Central memory CD8-positive, alpha-beta T cell (primary cell): ENCODE results near the gene MRPL55.
A peak's percentile ranks its signal among the peaks of the same experiment; 100 is the strongest.

Experiments used
- ATAC-seq: fragments of 150-1000 bp; cut with Tn5 transposase; replicated peaks from 2 replicates; pipeline ENCODE4 v1.10.0; 2022; ENCODE audit warnings: mild to moderate bottlenecking, moderate FRiP score, moderate number of reproducible peaks; ENCODE audit not compliant: poor library complexity, severe bottlenecking; ENCODE audit errors: extremely low read depth
- DNase-seq, 2 donors: peaks; one replicate each; pipeline ENCODE4 v3.0.0; 2021; ENCODE audit warnings: low spot score in 2 of 2
- H3K27ac Mint-ChIP-seq: one replicate; pipeline ENCODE4 v1.8.0; 2022; ENCODE audit warnings: low read depth, mild to moderate bottlenecking, moderate library complexity, mixed read lengths
- H3K27me3 Mint-ChIP-seq: one replicate; pipeline ENCODE4 v1.8.0; 2022; ENCODE audit warnings: mixed read lengths
- H3K36me3 Mint-ChIP-seq: one replicate; pipeline ENCODE4 v1.8.0; 2022; ENCODE audit warnings: mild to moderate bottlenecking, moderate library complexity, mixed read lengths; ENCODE audit not compliant: insufficient read depth
- H3K4me1 Mint-ChIP-seq: one replicate; pipeline ENCODE4 v1.8.0; 2022; ENCODE audit warnings: mixed read lengths
- H3K4me3 Mint-ChIP-seq: one replicate; pipeline ENCODE4 v1.8.0; 2022; ENCODE audit warnings: mild to moderate bottlenecking, moderate library complexity, mixed read lengths
- H3K9me3 Mint-ChIP-seq: one replicate; pipeline ENCODE4 v1.8.0; 2022; ENCODE audit warnings: mixed read lengths

MRPL55 gene

DNA sequence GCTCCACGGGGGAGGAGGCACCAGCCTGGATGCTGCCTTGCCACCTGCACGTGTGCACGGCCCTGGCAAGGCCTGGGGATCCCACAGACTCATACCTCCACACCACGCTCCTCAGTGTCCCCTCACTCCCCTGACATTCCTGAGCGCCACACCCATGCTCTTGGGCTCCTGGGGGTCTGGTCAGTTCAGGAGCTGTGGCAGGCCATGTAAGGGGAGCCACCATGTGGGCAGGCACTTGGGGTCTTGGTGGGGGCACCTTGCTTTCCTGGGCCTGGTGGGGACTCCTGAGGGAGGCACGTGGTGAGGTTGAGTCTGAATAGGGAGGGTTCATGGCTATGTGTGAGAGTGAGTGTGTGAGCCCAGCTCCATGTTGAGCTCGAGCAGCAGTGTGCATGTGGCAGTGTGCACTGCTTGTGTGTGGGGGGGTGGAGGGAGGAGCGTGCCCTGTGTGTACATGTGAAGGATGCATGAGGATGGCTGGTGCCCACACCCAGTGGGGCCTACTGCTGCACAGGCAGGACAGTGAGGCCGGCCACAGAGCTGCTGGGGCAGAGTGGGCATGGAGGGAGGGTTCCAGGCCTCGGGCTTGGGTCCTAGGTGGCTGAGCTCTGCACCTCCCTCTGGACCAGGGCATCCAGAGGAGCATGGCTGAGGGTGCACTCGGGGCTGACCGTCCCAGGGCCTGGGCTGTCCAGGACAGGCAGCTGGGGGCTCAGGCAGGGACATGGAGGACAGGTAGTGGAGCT lies 42.3 kb upstream of the MRPL55 start:
- Mint-ChIP-seq H3K4me1 (peaks cover 6% of the 10 kb centered on the region), H3K36me3 (peaks cover 29% of the 10 kb centered on the region), H3K27ac (peak overlapping the region; percentile 85), H3K9me3 (no peaks in the 10 kb centered on the region), H3K27me3 (no peaks in the 10 kb centered on the region), H3K4me3 (no peak overlapping the region)
- no peak for DNase-seq
- no peak for ATAC-seq

GRCh38 chr1:228150461-228151179 lies 41.5 kb upstream of the MRPL55 start:
- Mint-ChIP-seq H3K9me3 (no peaks in the 10 kb centered on the region), H3K4me3 (no peak overlapping the region)

GRCh38 chr1:228150120-228150460 lies 41.0 kb upstream of the MRPL55 start:
- H3K27me3 Mint-ChIP-seq: no peaks in the 10 kb centered on the region
- H3K4me3 Mint-ChIP-seq: no peak overlapping the region
- peaks cover 6% of the 10 kb centered on the region for H3K4me1 Mint-ChIP-seq
- H3K27ac Mint-ChIP-seq: peak overlapping the region; percentile 22
- no peak for ATAC-seq
- H3K36me3 Mint-ChIP-seq: peaks cover 29% of the 10 kb centered on the region
- no peak for DNase-seq
- no peaks in the 10 kb centered on the region for H3K9me3 Mint-ChIP-seq

More at GRCh38 chr1:228150461-228151179, 41.5 kb upstream of the MRPL55 start:
- H3K36me3 Mint-ChIP-seq: peaks cover 29% of the 10 kb centered on the region
- no peak for DNase-seq
- no peaks in the 10 kb centered on the region for H3K27me3 Mint-ChIP-seq
- no peak for ATAC-seq
- peaks cover 6% of the 10 kb centered on the region for H3K4me1 Mint-ChIP-seq
- H3K27ac Mint-ChIP-seq: peak overlapping the region; percentile 22

GRCh38 chr1:228149406-228150119 lies 40.5 kb upstream of the MRPL55 start, which contains the start of gene GJC2:
Gene GJC2, plus strand, starts transcription at chr1:228149930. Its CDS starts 7,829 bp downstream, at chr1:228157759.
- Mint-ChIP-seq H3K27ac (peak within 1 kb of the TSS; percentile 22), H3K4me3 (no peak within 1 kb of the TSS), H3K4me1 (peaks cover 11% of the 10 kb centered on the region), H3K36me3 (peaks cover 32% of the 10 kb centered on the region), H3K27me3 (no peaks in the 10 kb centered on the region), H3K9me3 (no peaks in the 10 kb centered on the region)
- DNase-seq (no peak), ATAC-seq (no peak)

GRCh38 chr1:228148935-228149405 lies 39.9 kb upstream of the MRPL55 start:
- Mint-ChIP-seq H3K36me3 (peaks cover 30% of the 10 kb centered on the region), H3K27ac (no peak overlapping the region), H3K4me1 (peaks cover 17% of the 10 kb centered on the region), H3K27me3 (no peaks in the 10 kb centered on the region), H3K9me3 (no peaks in the 10 kb centered on the region), H3K4me3 (no peak overlapping the region)
- ATAC-seq (no peak), DNase-seq (no peak)

GRCh38 chr1:228148196-228148861 lies 39.2 kb upstream of the MRPL55 start:
- peaks cover 32% of the 10 kb centered on the region for H3K36me3 Mint-ChIP-seq
- peaks cover 23% of the 10 kb centered on the region for H3K4me1 Mint-ChIP-seq
- ATAC-seq (no peak), DNase-seq (no peak)
- H3K4me3 Mint-ChIP-seq: no peak overlapping the region
- H3K27me3 Mint-ChIP-seq: no peaks in the 10 kb centered on the region
- H3K9me3 Mint-ChIP-seq: no peaks in the 10 kb centered on the region
- H3K27ac Mint-ChIP-seq: no peak overlapping the region

- Mint-ChIP-seq H3K9me3 (no peaks in the 10 kb centered on the region), H3K27ac (no peak overlapping the region), H3K36me3 (peaks cover 35% of the 10 kb centered on the region), H3K27me3 (no peaks in the 10 kb centered on the region), H3K4me3 (peak overlapping the region; percentile 23), H3K4me1 (peaks cover 26% of the 10 kb centered on the region)
- no peak for DNase-seq
- no peak for ATAC-seq
Measured at GRCh38 chr1:228147768-228148167, 38.7 kb upstream of the MRPL55 start.

DNA sequence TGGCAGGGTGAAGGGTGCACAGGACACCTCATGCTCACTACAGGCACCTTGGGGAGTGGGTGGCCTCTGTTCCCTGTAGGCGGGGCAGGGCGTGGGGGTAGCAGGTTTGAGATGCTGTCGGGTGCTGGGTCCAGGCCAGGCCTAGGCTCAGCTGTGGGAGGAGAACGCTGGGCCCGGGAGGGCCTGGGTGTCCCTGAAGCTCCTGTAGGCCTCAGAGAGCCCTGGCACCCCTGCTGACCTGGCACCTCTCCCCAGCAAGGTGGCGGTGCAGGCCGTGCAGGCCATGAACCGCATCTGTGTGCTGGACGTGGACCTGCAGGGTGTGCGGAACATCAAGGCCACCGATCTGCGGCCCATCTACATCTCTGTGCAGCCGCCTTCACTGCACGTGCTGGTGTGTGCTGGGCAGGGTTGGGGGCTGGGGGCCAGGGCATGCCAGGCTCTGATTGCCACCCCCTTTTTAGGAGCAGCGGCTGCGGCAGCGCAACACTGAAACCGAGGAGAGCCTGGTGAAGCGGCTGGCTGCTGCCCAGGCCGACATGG lies 38.1 kb upstream of the MRPL55 start:
- H3K27me3 Mint-ChIP-seq: no peaks in the 10 kb centered on the region
- no peak for ATAC-seq
- H3K4me1 Mint-ChIP-seq: peaks cover 28% of the 10 kb centered on the region

GRCh38 chr1:228146417-228147150 lies 37.5 kb upstream of the MRPL55 start:
- H3K27ac Mint-ChIP-seq: no peak overlapping the region

More for the DNA sequence above, 38.1 kb upstream of the MRPL55 start:
- Mint-ChIP-seq H3K36me3 (peaks cover 32% of the 10 kb centered on the region), H3K27ac (no peak overlapping the region), H3K9me3 (no peaks in the 10 kb centered on the region), H3K4me3 (peak overlapping the region; percentile 23)
- DNase-seq: no peak

GRCh38 chr1:228145463-228146416 lies 36.6 kb upstream of the MRPL55 start:
- Mint-ChIP-seq H3K27ac (no peak overlapping the region), H3K4me1 (peaks cover 32% of the 10 kb centered on the region), H3K9me3 (no peaks in the 10 kb centered on the region), H3K27me3 (no peaks in the 10 kb centered on the region), H3K4me3 (no peak overlapping the region), H3K36me3 (peaks cover 39% of the 10 kb centered on the region)
- DNase-seq (no peak), ATAC-seq (no peak)

More at GRCh38 chr1:228146417-228147150, 37.5 kb upstream of the MRPL55 start:
- no peak for ATAC-seq
- DNase-seq: no peak
- H3K27me3 Mint-ChIP-seq: no peaks in the 10 kb centered on the region
- peaks cover 36% of the 10 kb centered on the region for H3K36me3 Mint-ChIP-seq
- peaks cover 32% of the 10 kb centered on the region for H3K4me1 Mint-ChIP-seq
- H3K9me3 Mint-ChIP-seq: no peaks in the 10 kb centered on the region
- H3K4me3 Mint-ChIP-seq: no peak overlapping the region

DNA sequence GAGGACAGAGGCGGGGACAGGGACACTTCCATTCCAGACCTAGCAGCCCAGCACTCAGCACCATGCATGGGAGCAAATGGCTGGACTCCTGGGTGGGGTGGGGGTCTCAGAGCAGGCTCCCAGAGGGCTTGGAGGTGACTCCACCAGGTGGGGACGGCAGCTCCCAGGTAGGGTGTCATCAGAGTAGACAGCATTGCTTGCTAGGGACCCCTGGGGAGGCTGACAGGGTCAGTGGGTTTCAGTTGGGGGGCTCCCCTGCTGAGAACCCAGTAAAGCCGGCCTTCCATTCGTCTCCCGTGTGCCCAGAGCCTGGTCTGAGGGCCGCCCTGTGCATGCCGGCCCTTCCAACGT lies 35.9 kb upstream of the MRPL55 start:
- Mint-ChIP-seq H3K4me3 (no peak overlapping the region), H3K27me3 (no peaks in the 10 kb centered on the region), H3K9me3 (no peaks in the 10 kb centered on the region), H3K36me3 (peaks cover 43% of the 10 kb centered on the region), H3K4me1 (peaks cover 32% of the 10 kb centered on the region), H3K27ac (no peak overlapping the region)
- ATAC-seq (no peak), DNase-seq (no peak)
